HFFc6 (cell line): Measurements from ENCODE around the gene UGT2A2. TPM values are rescaled to one million over a fixed set of nuclear protein-coding genes. Genes with fewer than 3 reads are reported as not detected.

Source experiments
- DNase-seq: peaks from one replicate; pipeline ENCODE4 v3.0.0-alpha.2; 2018
- H3K27ac Mint-ChIP-seq: 2 replicates; pipeline ENCODE4 v1.8.0; 2020; ENCODE audit warnings: mild to moderate bottlenecking, mixed read lengths
- H3K27me3 Mint-ChIP-seq: 2 replicates; pipeline ENCODE4 v1.8.0; 2021; ENCODE audit warnings: mild to moderate bottlenecking, moderate library complexity, mixed read lengths; ENCODE audit not compliant: insufficient read depth
- H3K36me3 Mint-ChIP-seq: 2 replicates; pipeline ENCODE4 v1.8.0; 2021; ENCODE audit warnings: low read depth, mixed read lengths
- H3K4me1 Mint-ChIP-seq: 2 replicates; pipeline ENCODE4 v1.8.0; 2020; ENCODE audit warnings: low read depth, mixed read lengths
- H3K4me3 Mint-ChIP-seq: 2 replicates; pipeline ENCODE4 v1.8.0; 2020; ENCODE audit warnings: mild to moderate bottlenecking, moderate library complexity, mixed read lengths
- H3K9me3 Mint-ChIP-seq: 2 replicates; pipeline ENCODE4 v1.8.0; 2020; ENCODE audit warnings: mild to moderate bottlenecking, mixed read lengths
- CTCF ChIP-seq: fragments of 200-600 bp; sonication (generic); IDR thresholded peaks from 2 replicates; pipeline ENCODE4 v1.5.0; 2021; ENCODE audit warnings: antibody characterized with exemption, mild to moderate bottlenecking
- total RNA-seq, 6 experiments: library from RNA; stranded (reverse); fragmentation: NEBNext Ultra II Directional; extraction: Animal tissue kit (Norgen Biotek cat#: 25700); gene quantifications; 2 replicates in 1 of 6; 3 replicates in 5 of 6; pipeline ENCODE4 v1.2.3, GENCODE V29; 2021

Gene UGT2A2
- total RNA-seq, 6 experiments from 2014 or later: not detected

- no peak overlapping the region for H3K4me3 Mint-ChIP-seq
- DNase-seq: no peak
- H3K27ac Mint-ChIP-seq: no peak overlapping the region
- H3K4me1 Mint-ChIP-seq: no peaks in the 10 kb centered on the region
- H3K27me3 Mint-ChIP-seq: no peaks in the 10 kb centered on the region
- TF ChIP-seq CTCF: no peak
- peaks cover 10% of the 10 kb centered on the region for H3K9me3 Mint-ChIP-seq
- H3K36me3 Mint-ChIP-seq: no peaks in the 10 kb centered on the region
Observed at GRCh38 chr4:69642961-69643360, 3.5 kb upstream of the UGT2A2 start.

GRCh38 chr4:69640289-69640688 is 847 bp upstream of the UGT2A2 start:
- DNase-seq: no peak
- no peaks in the 10 kb centered on the region for H3K27me3 Mint-ChIP-seq
- H3K9me3 Mint-ChIP-seq: peaks cover 10% of the 10 kb centered on the region
- H3K36me3 Mint-ChIP-seq: no peaks in the 10 kb centered on the region
- no peak overlapping the region for H3K27ac Mint-ChIP-seq
- no peaks in the 10 kb centered on the region for H3K4me1 Mint-ChIP-seq
- no peak overlapping the region for H3K4me3 Mint-ChIP-seq
- no peak for TF ChIP-seq CTCF

- Mint-ChIP-seq H3K27ac (no peak overlapping the region), H3K4me1 (no peaks in the 10 kb centered on the region), H3K27me3 (no peaks in the 10 kb centered on the region; the same call in 1 of the 2 replicates), H3K4me3 (no peak overlapping the region), H3K9me3 (peaks cover 5% of the 10 kb centered on the region), H3K36me3 (no peaks in the 10 kb centered on the region)
- peak; percentile 2 for DNase-seq
- TF ChIP-seq CTCF: peak; percentile 51
Observed at GRCh38 chr4:69617083-69617694, 22.3 kb downstream of the UGT2A2 start.

- no peaks in the 10 kb centered on the region for H3K4me1 Mint-ChIP-seq
- no peak overlapping the region for H3K27ac Mint-ChIP-seq
- H3K27me3 Mint-ChIP-seq: no peaks in the 10 kb centered on the region; the same call in 1 of the 2 replicates
- H3K36me3 Mint-ChIP-seq: no peaks in the 10 kb centered on the region
- no peak overlapping the region for H3K4me3 Mint-ChIP-seq
- peaks cover 8% of the 10 kb centered on the region; the same call in 1 of the 2 replicates for H3K9me3 Mint-ChIP-seq
- no peak for TF ChIP-seq CTCF
- no peak for DNase-seq
Observed at GRCh38 chr4:69610484-69610883, 29.0 kb downstream of the UGT2A2 start.

GRCh38 chr4:69601065-69601464 is 38.4 kb downstream of the UGT2A2 start:
- TF ChIP-seq CTCF: no peak
- H3K27me3 Mint-ChIP-seq: no peaks in the 10 kb centered on the region; the same call in 1 of the 2 replicates
- DNase-seq: no peak
- H3K27ac Mint-ChIP-seq: no peak overlapping the region
- H3K4me3 Mint-ChIP-seq: no peak overlapping the region
- H3K4me1 Mint-ChIP-seq: no peaks in the 10 kb centered on the region
- H3K9me3 Mint-ChIP-seq: peaks cover 32% of the 10 kb centered on the region
- 0 out of 2 replicates have a peak, but pooled peaks cover 4% of the 10 kb centered on the region for H3K36me3 Mint-ChIP-seq
